Measurements from ENCODE around the gene PRICKLE2.
A peak's percentile ranks its signal among the peaks of the same experiment; 100 is the strongest.

PRICKLE2 gene

DNA sequence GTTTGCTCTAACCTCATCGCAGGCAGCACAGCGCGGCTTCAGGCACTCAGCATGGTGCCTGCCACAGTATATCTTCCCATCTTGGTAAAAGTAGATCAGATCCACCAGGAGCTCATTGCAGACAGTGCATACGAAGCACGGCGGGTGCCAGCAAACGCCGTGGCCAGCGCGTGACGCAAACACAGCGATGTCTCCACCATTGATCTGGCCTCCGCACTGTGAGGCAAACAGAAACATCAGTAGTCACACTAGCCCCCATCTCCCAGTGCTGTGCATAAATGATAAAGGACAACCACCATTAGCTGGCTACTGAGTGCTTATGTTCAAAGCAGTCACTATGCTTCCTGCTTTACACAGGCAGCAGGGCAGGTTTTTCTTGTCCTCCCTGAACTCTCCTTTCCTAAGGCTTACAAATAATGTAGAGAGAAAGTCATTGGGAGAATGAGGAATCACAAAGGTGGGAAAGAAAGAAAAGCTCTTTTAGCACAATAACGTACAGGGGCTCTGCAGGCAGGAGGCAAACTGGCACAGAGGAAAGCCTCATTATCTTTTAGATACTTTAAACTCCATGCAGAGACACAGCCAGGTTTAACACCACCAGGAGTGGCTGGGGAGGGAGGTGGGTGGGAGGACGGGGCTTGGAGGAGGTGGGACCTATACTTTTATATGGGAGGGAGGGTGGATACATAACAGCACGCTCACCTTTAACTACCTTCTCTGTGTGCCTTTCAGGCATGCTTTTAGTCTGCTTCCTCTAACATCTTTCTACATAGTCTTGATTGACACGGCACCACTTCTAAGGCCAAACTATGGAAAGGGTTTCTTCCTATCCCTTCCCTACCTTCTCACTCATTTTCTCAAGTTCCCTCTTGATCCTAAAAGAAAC lies 67.9 kb downstream of the PRICKLE2 start:
- no peak for DNase-seq (ENCODE audit: low spot score)

GRCh38 chr3:64155328-64155727 lies 69.9 kb downstream of the PRICKLE2 start:
- no peak for DNase-seq (ENCODE audit: low spot score)

DNA sequence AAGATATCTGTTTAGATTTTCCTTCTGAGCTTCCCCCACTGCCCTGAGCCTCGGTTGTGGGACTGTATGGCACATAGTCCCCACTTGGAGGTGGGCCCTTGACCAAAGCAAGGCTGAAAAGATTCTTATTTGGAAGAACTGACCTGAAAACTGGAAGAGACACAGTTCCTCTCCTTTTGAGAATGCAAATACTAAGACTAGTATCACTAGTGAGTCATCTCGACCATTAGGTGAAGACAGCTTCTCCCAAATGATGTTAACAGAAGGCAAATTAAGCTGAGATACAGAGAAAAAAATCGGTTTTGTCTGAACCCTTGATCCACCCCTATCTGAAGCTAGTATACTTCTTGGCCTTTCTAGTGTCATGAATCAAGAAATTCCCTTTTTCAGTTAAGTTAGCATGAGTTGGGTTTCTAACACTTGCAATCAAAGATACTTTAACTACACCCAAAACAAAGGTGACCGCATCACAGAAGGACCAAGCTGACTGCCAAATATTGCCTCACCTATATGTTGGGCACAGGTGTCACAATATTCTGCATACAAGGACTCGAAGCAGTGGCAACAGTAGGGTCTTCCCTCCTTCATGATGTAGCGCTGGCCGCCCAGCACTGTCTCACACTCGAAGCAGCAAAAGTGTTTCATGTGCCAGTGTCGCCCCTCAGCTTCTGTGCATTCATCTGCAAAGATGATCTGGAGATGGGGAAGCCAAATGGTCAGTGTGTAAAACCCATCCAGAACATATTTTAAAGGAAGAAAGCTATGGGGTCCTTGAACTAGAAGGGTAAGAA lies 72.4 kb downstream of the PRICKLE2 start:
- no peak for DNase-seq (ENCODE audit: low spot score)

- peak; percentile 48 for DNase-seq (ENCODE audit: low spot score)
Observed at GRCh38 chr3:64152086-64152485, 73.2 kb downstream of the PRICKLE2 start.

- no peak for DNase-seq (ENCODE audit: low spot score)
Observed at GRCh38 chr3:64151342-64151871, 73.9 kb downstream of the PRICKLE2 start.

DNA sequence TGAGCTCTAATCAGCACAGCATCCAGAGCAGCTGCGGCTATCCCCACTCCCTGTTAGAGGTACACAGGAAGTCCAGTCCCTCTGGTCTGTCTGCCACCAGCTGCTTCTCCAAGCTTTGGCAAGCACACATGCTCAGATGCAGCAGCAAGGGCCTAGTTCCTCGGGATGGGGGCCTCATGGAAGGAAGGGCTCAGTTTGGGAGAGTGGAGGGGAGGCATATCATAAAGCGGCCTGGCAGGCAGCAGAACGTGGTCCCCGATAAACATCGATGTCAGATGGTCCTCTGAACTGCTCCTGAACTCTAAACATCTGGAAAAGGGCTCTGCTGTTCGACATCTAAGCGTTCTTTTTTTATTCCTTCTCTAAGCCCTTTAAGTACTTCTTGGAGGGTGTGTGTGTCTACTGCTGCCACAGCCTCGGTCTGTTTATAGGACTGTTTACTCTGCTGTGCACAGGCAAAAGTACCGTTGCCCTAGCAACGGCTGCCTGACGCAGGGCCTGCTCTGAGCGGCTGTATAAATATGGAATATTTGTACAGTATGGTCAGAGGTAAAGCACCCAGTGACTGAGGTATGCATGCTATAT lies 74.6 kb downstream of the PRICKLE2 start:
- peak; percentile 28 for DNase-seq (ENCODE audit: low spot score)

DNA sequence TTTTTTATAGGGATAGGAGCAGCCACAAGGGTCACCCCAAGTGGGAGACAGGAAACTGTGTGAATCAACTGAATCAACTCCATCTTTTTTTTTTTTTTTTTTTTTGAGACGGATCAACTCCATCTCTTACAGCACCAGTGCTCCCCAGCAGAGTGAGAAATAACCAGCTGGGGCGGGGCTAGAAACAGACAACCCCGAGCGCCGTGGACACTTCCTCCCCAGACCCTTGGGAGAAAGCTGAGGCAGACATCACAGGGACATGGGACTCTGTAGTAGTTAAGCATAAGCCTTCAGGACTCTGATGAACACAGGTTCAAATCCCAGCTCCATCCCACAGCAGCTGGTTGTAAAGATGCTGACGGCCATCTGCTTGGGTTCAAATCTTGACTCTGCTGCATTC lies 75.4 kb downstream of the PRICKLE2 start:
- DNase-seq (ENCODE audit: low spot score): no peak

GRCh38 chr3:64148955-64149653 lies 76.2 kb downstream of the PRICKLE2 start:
- no peak for DNase-seq (ENCODE audit: low spot score)

GRCh38 chr3:64147211-64147610 lies 78.1 kb downstream of the PRICKLE2 start:
- no peak for DNase-seq (ENCODE audit: low spot score)

DNA sequence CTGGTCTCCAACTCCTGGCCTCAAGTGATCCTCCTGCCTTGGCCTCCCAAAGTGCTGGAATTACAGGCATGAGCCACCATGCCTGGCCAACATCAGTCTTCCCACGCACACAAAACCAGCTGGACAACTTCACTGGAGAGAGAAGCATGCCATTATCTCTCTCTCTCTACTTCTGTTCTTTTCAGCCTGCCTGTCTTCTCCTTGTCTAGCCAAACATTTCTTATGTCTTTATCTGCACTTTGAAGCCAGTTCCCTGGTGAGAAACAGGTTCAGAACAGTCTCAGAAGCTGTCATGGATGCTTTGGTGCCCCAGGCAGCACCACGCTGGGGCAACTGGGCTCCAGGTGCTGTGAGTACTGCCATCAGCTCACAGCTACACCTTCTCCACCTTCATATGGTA lies 79.8 kb downstream of the PRICKLE2 start:
- DNase-seq (ENCODE audit: low spot score): no peak

DNA sequence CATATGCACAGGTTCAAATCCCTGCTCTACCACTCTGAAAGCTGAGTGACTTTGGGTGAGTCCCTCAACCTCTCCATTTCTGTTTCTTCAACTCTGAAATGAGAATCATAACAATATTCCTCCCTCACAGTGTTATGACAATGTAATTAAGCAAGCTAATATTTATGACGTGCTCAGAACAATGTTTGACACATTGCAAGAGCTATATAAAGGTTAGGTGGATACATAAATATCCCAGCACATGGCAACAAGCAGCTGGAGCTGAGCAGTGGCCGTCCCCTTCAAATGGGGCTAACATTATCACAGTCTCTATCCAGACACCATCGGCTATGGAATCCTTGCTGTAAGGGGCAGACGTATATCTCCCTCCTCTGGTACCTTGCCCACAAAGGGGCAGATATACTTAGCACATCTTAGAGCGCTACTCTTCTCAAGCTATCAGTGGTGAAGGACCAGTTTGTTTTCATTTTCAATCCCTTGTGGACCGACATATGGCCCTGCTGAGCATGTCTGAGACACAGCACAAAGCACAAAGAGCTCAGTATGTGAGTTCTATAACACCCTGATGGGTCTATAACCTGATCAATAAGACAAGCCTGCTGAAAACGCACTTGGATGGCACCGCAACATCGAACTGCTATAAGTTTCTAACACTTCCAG lies 80.9 kb downstream of the PRICKLE2 start:
- no peak for DNase-seq (ENCODE audit: low spot score)

- DNase-seq (ENCODE audit: low spot score): peak; percentile 67
Observed at GRCh38 chr3:64143409-64144130, 81.7 kb downstream of the PRICKLE2 start.

GRCh38 chr3:64141476-64141875 lies 83.8 kb downstream of the PRICKLE2 start:
- DNase-seq (ENCODE audit: low spot score): no peak

- no peak for DNase-seq (ENCODE audit: low spot score)
Observed at GRCh38 chr3:64140651-64141050, 84.6 kb downstream of the PRICKLE2 start.

GRCh38 chr3:64138656-64139375 lies 86.5 kb downstream of the PRICKLE2 start:
- DNase-seq (ENCODE audit: low spot score): no peak

- DNase-seq (ENCODE audit: low spot score): no peak
Observed at GRCh38 chr3:64138046-64138445, 87.2 kb downstream of the PRICKLE2 start.

DNA sequence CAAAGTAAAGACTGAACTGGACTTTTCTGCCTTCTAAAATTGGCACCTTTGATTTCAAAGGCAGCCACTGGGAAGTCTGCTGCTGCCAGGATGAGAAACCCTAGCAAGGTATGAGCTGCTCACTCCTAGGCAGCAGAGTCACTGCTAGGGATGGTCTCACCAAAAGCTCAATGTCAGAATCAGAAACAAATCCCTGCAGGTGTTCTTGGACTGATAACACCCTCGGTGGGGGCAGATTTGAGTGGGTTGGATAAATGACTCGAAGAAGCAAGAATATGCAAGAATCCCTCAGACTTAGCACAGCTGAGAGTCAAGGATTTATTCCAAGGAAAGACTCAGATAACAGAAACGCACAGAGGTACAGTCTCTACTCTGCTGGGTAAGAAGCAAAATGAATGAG lies 90.4 kb downstream of the PRICKLE2 start:
- DNase-seq (ENCODE audit: low spot score): no peak

DNA sequence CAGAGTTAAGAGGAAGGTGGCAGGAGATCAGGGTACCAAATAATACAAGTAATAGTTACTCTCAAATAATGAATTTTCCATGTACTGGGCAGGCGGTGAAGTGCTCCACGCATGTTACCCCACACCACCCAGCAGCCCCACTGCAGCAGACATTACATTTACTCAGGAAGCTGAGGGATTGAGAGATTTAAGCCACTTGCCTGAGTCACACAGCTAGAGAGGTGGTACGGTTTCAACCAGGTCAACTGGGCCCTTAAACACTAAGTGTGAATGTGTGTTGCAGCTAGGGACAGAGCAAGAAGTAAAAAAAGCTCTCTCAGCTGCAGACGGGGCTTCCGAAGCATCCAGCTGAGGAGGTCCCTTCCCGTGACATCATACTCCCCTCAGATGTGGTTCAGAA lies 91.3 kb downstream of the PRICKLE2 start:
- no peak for DNase-seq (ENCODE audit: low spot score)

- DNase-seq (ENCODE audit: low spot score): no peak
Observed at GRCh38 chr3:64133272-64133671, 92.0 kb downstream of the PRICKLE2 start.

Measured in GM03348 (cell line).